Neural cell (in vitro differentiated cells): ENCODE measurements around the gene NOL8.

Experiments
- CTCF ChIP-seq: fragments of 450-650 bp; IDR thresholded peaks from 2 replicates; pipeline ENCODE4 v1.5.1; 2014; ENCODE audit warnings: antibody characterized with exemption, mild to moderate bottlenecking, moderate library complexity; ENCODE audit not compliant: poor library complexity, severe bottlenecking
- EP300 ChIP-seq: fragments of 450-650 bp; conservative IDR thresholded peaks from 2 replicates; pipeline ENCODE4 v1.6.1; 2014; ENCODE audit warnings: antibody characterized with exemption, mild to moderate bottlenecking, moderate library complexity; ENCODE audit not compliant: poor library complexity, severe bottlenecking
- EZH2 ChIP-seq: fragments of 200-600, 300-800 bp; shearing (Covaris generic), sonication (generic); IDR thresholded peaks from 2 replicates; pipeline ENCODE4 v1.6.1; 2014; ENCODE audit warnings: antibody characterized with exemption, low read length, borderline replicate concordance, mild to moderate bottlenecking; ENCODE audit not compliant: insufficient read depth, poor library complexity, severe bottlenecking
- MXI1 ChIP-seq: fragments of 450-650 bp; conservative IDR thresholded peaks from 2 replicates; pipeline ENCODE4 v1.6.1; 2014; ENCODE audit warnings: antibody characterized with exemption, mild to moderate bottlenecking; ENCODE audit not compliant: poor library complexity, severe bottlenecking
- POLR2AphosphoS5 ChIP-seq: IDR thresholded peaks from 2 replicates; pipeline ENCODE4 v1.6.1; 2012
- RAD21 ChIP-seq: fragments of 450-650 bp; conservative IDR thresholded peaks from 2 replicates; pipeline ENCODE4 v1.6.1; 2014; ENCODE audit warnings: antibody characterized with exemption, mild to moderate bottlenecking, moderate library complexity
- REST ChIP-seq: IDR thresholded peaks from 2 replicates; pipeline ENCODE4 v1.6.1; 2012; ENCODE audit warnings: borderline replicate concordance
- SMC3 ChIP-seq: fragments of 450-650 bp; conservative IDR thresholded peaks from 2 replicates; pipeline ENCODE4 v1.6.1; 2014; ENCODE audit warnings: antibody characterized with exemption, mild to moderate bottlenecking, moderate library complexity; ENCODE audit not compliant: poor library complexity
- TAF1 ChIP-seq: IDR thresholded peaks from 2 replicates; pipeline ENCODE4 v1.6.1; 2012; ENCODE audit warnings: low read depth

GRCh38 chr9:92294297-92294676, 30.9 kb downstream of the NOL8 start:
- TF ChIP-seq CTCF (no peak), EZH2 (no peak), EP300 (no peak), RAD21 (no peak), MXI1 (no peak), TAF1 (no peak), SMC3 (no peak), POLR2AphosphoS5 (no peak), REST (no peak)
